Tracheal epithelial cell (primary cell): ENCODE measurements around the gene C2orf76. TPM values are rescaled to one million over a fixed set of nuclear protein-coding genes. Genes with fewer than 3 reads are reported as not detected.

Experiments
- total RNA-seq: library from RNA; depleted of rRNA; stranded (reverse); fragments of >200 nt; gene quantifications from 2 replicates; pipeline ENCODE4 v1.2.1, GENCODE V29; 2014

Gene C2orf76
- total RNA-seq = 3.4 and 4.8 TPM in 2 replicates

GRCh38 chr2:119366649-119367471 is at the start of gene C2orf76, which contains the start of gene DBI:
Gene C2orf76, minus strand, starts transcription at chr2:119366834. Its CDS starts 26,875 bp downstream, at chr2:119339959.
Gene DBI, plus strand, starts transcription at chr2:119366977. Its CDS starts 75 bp downstream, at chr2:119367052.

Other genes with a start within 250 kb of the C2orf76 start
- not detected in 2 replicates for gene C1QL2, start 208.1 kb downstream of the C2orf76 start, total RNA-seq
- gene STEAP3, start 143.0 kb downstream of the C2orf76 start, total RNA-seq = 23.6 and 29.0 TPM in 2 replicates
- 40.3 and 60.7 TPM in 2 replicates for gene DBI, start 143 bp upstream of the C2orf76 start, total RNA-seq
- gene TMEM37, start 65.0 kb upstream of the C2orf76 start, total RNA-seq = 0.72 TPM in 1 of 2 replicates, not detected in the other
- not detected in 2 replicates for gene SCTR, start 157.6 kb upstream of the C2orf76 start, total RNA-seq
- gene CFAP221, start 177.6 kb upstream of the C2orf76 start, total RNA-seq = 0.72 TPM in 1 of 2 replicates, not detected in the other